Left lung (tissue), 10 donors: ENCODE measurements around the gene ARHGEF28. TPM values are rescaled to one million over a fixed set of nuclear protein-coding genes. Genes with fewer than 3 reads are reported as not detected.

Experiments used
- ATAC-seq: fragments of 200-7000 bp; cut with Tn5 transposase; one replicate; pipeline ENCODE4 v1.9.1; 2020; ENCODE audit warnings: moderate library complexity
- DNase-seq, 4 donors: peaks; one replicate each; pipeline ENCODE4 v3.0.0-alpha.2; 2013 to 2020
- H3K27ac ChIP-seq, 2 donors: fragments of 200-600 bp; sonication (generic) in 1 of 2; one replicate each; pipeline versions ENCODE4 v1.5.0 to v1.8.0; 2020 to 2021
- H3K27me3 ChIP-seq, 2 donors: fragments of 200-600 bp; sonication (generic) in 1 of 2; one replicate each; pipeline versions ENCODE4 v1.5.0 to v1.8.0; 2020 to 2021
- H3K36me3 ChIP-seq, 2 donors: fragments of 200-600 bp; sonication (generic) in 1 of 2; one replicate each; pipeline versions ENCODE4 v1.5.0 to v1.8.0; 2020 to 2021
- H3K4me1 ChIP-seq, 2 donors: fragments of 200-600 bp; one replicate each; pipeline ENCODE4 v1.8.0; 2021
- H3K4me3 ChIP-seq, 2 donors: fragments of 200-600 bp; sonication (generic) in 1 of 2; one replicate each; pipeline versions ENCODE4 v1.5.0 to v1.8.0; 2020 to 2021; ENCODE audit warnings: mild to moderate bottlenecking in 1 of 2
- H3K9me3 ChIP-seq, 2 donors: fragments of 200-600 bp; sonication (generic) in 1 of 2; one replicate each; pipeline versions ENCODE4 v1.5.0 to v1.8.0; 2020 to 2021
- CTCF ChIP-seq, 2 donors: fragments of 200-600 bp; sonication (generic) in 1 of 2; IDR thresholded peaks; one replicate each; pipeline versions ENCODE4 v1.5.0 to v1.8.0; 2021; ENCODE audit warnings: antibody characterized with exemption in 2 of 2
- intact Hi-C, 2 donors: fragments of 100-400 bp; cut with DNase I; formaldehyde crosslinking; loops; one replicate each; pipeline versions ENCODE4 v1.11.2 to v1.14.2; 2022
- polyA plus RNA-seq, 6 donors: library from polyadenylated mRNA; unstranded; fragments of 120-200 nt; gene quantifications; one replicate each; pipeline ENCODE4 v1.2.1, GENCODE V29; 2013; ENCODE audit not compliant: insufficient read length in 6 of 6
- total RNA-seq, 2 donors: library from RNA; stranded (reverse); fragmentation: NEBNext Ultra II Directional; extraction: Animal tissue kit (Norgen Biotek cat#: 25700); gene quantifications; one replicate each; pipeline ENCODE4 v1.2.1, GENCODE V29; 2021
- donor health status: DM: no; HTN: yes; CAD: no.
- donor health status: DM: no; HTN: no; CAD: no.

The ARHGEF28 gene
- total and polyA plus RNA-seq, 8 donors = 8.4 to 16.4 (median 10.3) TPM

- no peak for DNase-seq
- H3K27me3 ChIP-seq = peaks cover 0 to 44% of the 10 kb centered on the region in 2 donors
- no peak for TF ChIP-seq CTCF (IDR thresholded peaks at IDR 0.05)
- H3K27ac ChIP-seq = no peak overlapping the region
- intact Hi-C loops = no loop called here
- H3K4me1 ChIP-seq = peaks cover 0 to 16% of the 10 kb centered on the region in 2 donors
- H3K9me3 ChIP-seq = no peaks in the 10 kb centered on the region
- no peak overlapping the region for H3K4me3 ChIP-seq
- ATAC-seq = no peak
- H3K36me3 ChIP-seq = no peaks in the 10 kb centered on the region
These were observed 2.0 kb upstream of the ARHGEF28 start for GRCh38 chr5:73623901-73624404.

- H3K36me3 ChIP-seq = no peaks in the 10 kb centered on the region
- DNase-seq (no peak), ATAC-seq (no peak)
- H3K27me3 ChIP-seq = peaks cover 0 to 47% of the 10 kb centered on the region in 2 donors
- no peak overlapping the region for H3K4me3 ChIP-seq
- H3K9me3 ChIP-seq = no peaks in the 10 kb centered on the region
- TF ChIP-seq CTCF (IDR thresholded peaks at IDR 0.05) = no peak
- intact Hi-C loops = no loop called here
- peaks cover 0 to 16% of the 10 kb centered on the region in 2 donors for H3K4me1 ChIP-seq
- no peak overlapping the region for H3K27ac ChIP-seq
These were observed 1.1 kb upstream of the ARHGEF28 start for GRCh38 chr5:73624888-73625287.

GRCh38 chr5:73625372-73625943, 538 bp upstream of the ARHGEF28 start:
- Histone ChIP-seq H3K4me3 (peak overlapping the region; percentile 53 to 57), H3K9me3 (no peaks in the 10 kb centered on the region), H3K36me3 (no peaks in the 10 kb centered on the region), H3K27ac (peak overlapping the region in 1 of 2 donors; percentile 30), H3K4me1 (peaks cover 0 to 16% of the 10 kb centered on the region in 2 donors), H3K27me3 (peaks cover 0 to 47% of the 10 kb centered on the region in 2 donors)
- intact Hi-C loops = no loop called here
- no peak for DNase-seq
- TF ChIP-seq CTCF (IDR thresholded peaks at IDR 0.05) = no peak
- peak; percentile 55 for ATAC-seq

- Histone ChIP-seq H3K36me3 (no peaks in the 10 kb centered on the region), H3K27ac (no peak overlapping the region)
- ATAC-seq = no peak
These were observed 868 bp downstream of the ARHGEF28 start for GRCh38 chr5:73626814-73627313.

More at GRCh38 chr5:73626814-73627313, 868 bp downstream of the ARHGEF28 start:
- no peak for DNase-seq
- intact Hi-C loops = no loop called here
- Histone ChIP-seq H3K27me3 (peaks cover 0 to 47% of the 10 kb centered on the region in 2 donors), H3K9me3 (no peaks in the 10 kb centered on the region), H3K4me1 (peaks cover 0 to 16% of the 10 kb centered on the region in 2 donors), H3K4me3 (peak overlapping the region; percentile 53 to 57)
- no peak for TF ChIP-seq CTCF (IDR thresholded peaks at IDR 0.05)
